GM23338 (cell line): ENCODE measurements around the gene NEU1. TPM values are rescaled to one million over a fixed set of nuclear protein-coding genes. Genes with fewer than 3 reads are reported as not detected.

Experiments used
- ATAC-seq: fragments of 200-7000 bp; cut with Tn5 transposase; 3 replicates; pipeline ENCODE4 v1.9.1; 2020
- DNase-seq: peaks from one replicate; pipeline ENCODE4 v3.0.0-alpha.2; 2015; ENCODE audit warnings: low spot score
- H2AFZ ChIP-seq: fragments of 200-600 bp; sonication (generic); 2 replicates; pipeline ENCODE4 v1.8.0; 2016; ENCODE audit warnings: antibody characterized with exemption, mild to moderate bottlenecking, moderate library complexity
- H3F3A ChIP-seq: fragments of 200-600 bp; sonication (generic); replicated peaks from 2 replicates; pipeline ENCODE4 v1.8.0; 2017; ENCODE audit warnings: antibody characterized with exemption, mixed run types, low read depth
- H3K27ac ChIP-seq: fragments of 200-600 bp; sonication (generic); 2 replicates; pipeline ENCODE4 v1.6.1; 2016; ENCODE audit warnings: low read depth
- H3K27me3 ChIP-seq: fragments of 200-600 bp; sonication (generic); 2 replicates; pipeline ENCODE4 v1.8.0; 2016; ENCODE audit warnings: mild to moderate bottlenecking, mixed run types, moderate library complexity; ENCODE audit not compliant: insufficient read depth
- H3K36me3 ChIP-seq: fragments of 200-600 bp; sonication (generic); 2 replicates; pipeline ENCODE4 v1.8.0; 2016; ENCODE audit warnings: mild to moderate bottlenecking; ENCODE audit not compliant: insufficient read depth
- H3K4me1 ChIP-seq: fragments of 200-600 bp; sonication (generic); 2 replicates; pipeline ENCODE4 v1.8.0; 2016; ENCODE audit warnings: mild to moderate bottlenecking, moderate library complexity; ENCODE audit not compliant: insufficient read depth
- H3K4me2 ChIP-seq: fragments of 200-600 bp; sonication (generic); 2 replicates; pipeline ENCODE4 v1.7.1; 2017; ENCODE audit warnings: mixed run types
- H3K4me3 ChIP-seq: fragments of 200-600 bp; sonication (generic); 2 replicates; pipeline ENCODE4 v1.6.1; 2016; ENCODE audit warnings: mixed run types
- H3K79me2 ChIP-seq: fragments of 200-600 bp; sonication (generic); replicated peaks from 2 replicates; pipeline ENCODE4 v1.8.0; 2017; ENCODE audit warnings: mild to moderate bottlenecking; ENCODE audit not compliant: insufficient read depth
- H3K9me2 ChIP-seq: fragments of 200-600 bp; sonication (generic); 2 replicates; pipeline ENCODE4 v1.8.0; 2017; ENCODE audit not compliant: insufficient read depth
- H4K20me1 ChIP-seq: fragments of 200-600 bp; sonication (generic); replicated peaks from 2 replicates; pipeline ENCODE4 v1.8.0; 2017; ENCODE audit warnings: mild to moderate bottlenecking; ENCODE audit not compliant: insufficient read depth
- H3K27ac Mint-ChIP-seq: 2 replicates; pipeline ENCODE4 v1.8.0; 2020; ENCODE audit warnings: inconsistent platforms, mild to moderate bottlenecking, moderate library complexity, mixed read lengths
- H3K27me3 Mint-ChIP-seq: 3 replicates; pipeline ENCODE4 v1.8.0; 2022; ENCODE audit warnings: low read depth, mild to moderate bottlenecking, moderate library complexity, mixed read lengths, inconsistent platforms; ENCODE audit not compliant: insufficient read depth, poor library complexity
- H3K36me3 Mint-ChIP-seq: 3 replicates; pipeline ENCODE4 v1.8.0; 2021; ENCODE audit warnings: low read depth, mild to moderate bottlenecking, inconsistent platforms, moderate library complexity, mixed read lengths
- H3K4me1 Mint-ChIP-seq: 3 replicates; pipeline ENCODE4 v1.8.0; 2020; ENCODE audit warnings: mild to moderate bottlenecking, inconsistent platforms, mixed read lengths
- H3K4me3 Mint-ChIP-seq: 3 replicates; pipeline ENCODE4 v1.8.0; 2021; ENCODE audit warnings: moderate library complexity, mild to moderate bottlenecking, inconsistent platforms, mixed read lengths
- H3K9me3 Mint-ChIP-seq: 3 replicates; pipeline ENCODE4 v1.8.0; 2020; ENCODE audit warnings: moderate library complexity, mild to moderate bottlenecking, inconsistent platforms, mixed read lengths
- CREB1 ChIP-seq: fragments of 250-450 bp; sonication (Bioruptor Pico); IDR thresholded peaks from 2 replicates; pipeline ENCODE4 v1.5.0; 2020; ENCODE audit warnings: low read depth, mild to moderate bottlenecking, moderate library complexity
- EZH2 ChIP-seq: fragments of 200-600 bp; sonication (generic); IDR thresholded peaks from one replicate; pipeline ENCODE4 v1.8.0; 2017; ENCODE audit warnings: antibody characterized with exemption, mild to moderate bottlenecking, low read depth; ENCODE audit not compliant: unreplicated experiment
- EZH2phosphoT487 ChIP-seq: fragments of 200-600 bp; sonication (generic); IDR thresholded peaks from one replicate; pipeline ENCODE4 v1.8.1; 2018; ENCODE audit warnings: antibody characterized with exemption; ENCODE audit not compliant: unreplicated experiment
- JUNB ChIP-seq: IDR thresholded peaks from one replicate; pipeline ENCODE4 v1.6.1; 2016; ENCODE audit warnings: antibody characterized with exemption; ENCODE audit not compliant: unreplicated experiment
- NANOG ChIP-seq: IDR thresholded peaks from 2 replicates; pipeline ENCODE4 v1.6.1; 2016; ENCODE audit warnings: antibody characterized with exemption, borderline replicate concordance
- POLR2AphosphoS5 ChIP-seq: IDR thresholded peaks from 2 replicates; pipeline ENCODE4 v1.6.1; 2016; ENCODE audit warnings: antibody characterized with exemption, low read depth
- STAT1 ChIP-seq: IDR thresholded peaks from one replicate; pipeline ENCODE4 v1.6.1; 2016; ENCODE audit warnings: antibody characterized with exemption; ENCODE audit not compliant: unreplicated experiment
- ZNF114 ChIP-seq: fragments of 250-450 bp; sonication (Bioruptor Pico); IDR thresholded peaks from 2 replicates; pipeline ENCODE4 v1.5.0; 2020; ENCODE audit warnings: mild to moderate bottlenecking, moderate library complexity
- ZNF331 ChIP-seq: fragments of 250-450 bp; sonication (Bioruptor Pico); IDR thresholded peaks from 2 replicates; pipeline ENCODE4 v1.5.0; 2020; ENCODE audit warnings: low read depth, mild to moderate bottlenecking, moderate library complexity
- polyA plus RNA-seq: library from polyadenylated mRNA; unstranded; fragments of >200 nt; fragmentation: Nextera tagmentation; extraction: Ambion mirVana; gene quantifications from 2 replicates; pipeline ENCODE4 v1.2.1, GENCODE V29; 2016
- total RNA-seq: library from RNA; depleted of rRNA; stranded (reverse); fragments of >200 nt; shearing (Covaris generic); gene quantifications from 2 replicates; pipeline ENCODE4 v1.2.3, GENCODE V29; 2014
- TF ChIP-seq, protein P1 (sequence below): IDR thresholded peaks from 2 replicates; pipeline ENCODE4 v1.6.1; 2016; ENCODE audit warnings: antibody characterized with exemption
- TF ChIP-seq, protein P2 (sequence below): fragments of 250-450 bp; sonication (Bioruptor Pico); IDR thresholded peaks from 2 replicates; pipeline ENCODE4 v1.5.0; 2020; ENCODE audit warnings: mild to moderate bottlenecking, moderate library complexity
- TF ChIP-seq, protein P3 (sequence below), 2 experiments: fragments of 200-600 bp in 1 of 2; sonication (generic) in 1 of 2; conservative IDR thresholded peaks; 2 replicates each; pipeline versions ENCODE4 v1.5.1 to v1.6.1; 2016 to 2017; ENCODE audit warnings: antibody characterized with exemption in 2 of 2, low read depth in 2 of 2, mild to moderate bottlenecking in 2 of 2, moderate library complexity in 1 of 2
- TF ChIP-seq, protein P4 (sequence below): IDR thresholded peaks from one replicate; pipeline ENCODE4 v1.6.1; 2018; ENCODE audit warnings: antibody characterized with exemption; ENCODE audit not compliant: unreplicated experiment

Gene NEU1
- total and polyA plus RNA-seq, 2 experiments from 2014 or later = 31.4 to 47.4 TPM

DNA sequence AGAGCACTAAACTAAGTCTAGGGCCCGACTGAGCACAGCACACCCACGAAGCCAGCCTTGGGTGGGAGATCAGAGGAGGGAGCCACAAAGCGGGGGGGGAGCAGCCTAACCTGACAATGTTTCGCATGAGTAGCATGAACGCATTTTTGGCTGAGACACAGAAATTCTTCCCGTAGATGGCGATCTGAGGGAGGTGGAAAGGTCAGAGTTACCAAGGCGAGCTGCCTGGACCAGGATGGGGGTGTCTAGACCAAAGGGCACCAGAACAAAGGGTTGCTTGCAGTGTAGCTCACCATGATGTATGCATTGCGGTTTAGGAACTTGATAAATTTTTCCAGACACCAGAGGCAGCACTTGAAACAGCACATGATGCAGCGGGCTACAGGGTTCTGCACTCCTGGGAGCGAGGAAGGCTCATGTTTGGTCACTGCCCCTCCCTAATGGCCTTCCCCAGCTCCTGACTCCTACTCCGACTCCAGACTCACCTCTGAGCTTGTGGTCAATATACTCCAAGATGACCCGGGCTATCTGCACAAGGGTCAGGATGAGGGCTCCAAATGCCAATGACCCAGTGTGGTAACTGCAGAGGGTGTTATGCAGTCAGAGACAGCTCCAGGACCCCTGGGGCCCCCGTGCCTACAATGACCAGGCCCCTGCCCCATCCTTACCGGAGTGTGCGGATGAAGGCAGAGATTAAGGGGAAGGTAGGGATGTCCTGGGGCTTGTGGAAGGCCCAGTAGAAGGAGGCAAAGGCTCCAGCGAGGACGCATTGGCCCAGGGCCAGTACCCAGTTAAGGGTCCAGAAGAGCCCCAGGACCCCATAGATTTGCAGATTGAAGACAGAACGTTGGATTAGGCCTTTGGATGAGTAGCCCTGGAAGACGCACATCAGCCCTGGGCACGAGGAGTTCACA, 2.8 kb upstream of the NEU1 start:
- Histone ChIP-seq H3K27me3 (no peaks in the 10 kb centered on the region), H3K36me3 (no peaks in the 10 kb centered on the region), H3K4me3 (no peak overlapping the region), H3K27ac (no peak overlapping the region), H3K9me2 (no peaks in the 10 kb centered on the region), H3K4me1 (peaks cover 12% of the 10 kb centered on the region; the same call in 1 of the 2 replicates), H4K20me1 (peaks cover 3% of the 10 kb centered on the region; the same call in 1 of the 2 replicates), H2AFZ (no peak overlapping the region), H3K4me2 (no peak overlapping the region), H3K79me2 (peaks cover 8% of the 10 kb centered on the region; the same call in 1 of the 2 replicates), H3F3A (peaks cover 8% of the 10 kb centered on the region; the same call in 1 of the 2 replicates)
- H3K27me3 Mint-ChIP-seq = peaks cover 18% of the 10 kb centered on the region
- H3K36me3 Mint-ChIP-seq = no peaks in the 10 kb centered on the region; the same call in 2 of the 3 replicates
- peaks cover 10% of the 10 kb centered on the region for H3K4me1 Mint-ChIP-seq
- DNase-seq (no peak), ATAC-seq (no peak)
- peak overlapping the region; percentile 32; the same call in 1 of the 2 replicates for H3K27ac Mint-ChIP-seq
- H3K4me3 Mint-ChIP-seq = peak overlapping the region; percentile 23; the same call in 2 of the 3 replicates
- peaks cover 2% of the 10 kb centered on the region; the same call in 1 of the 3 replicates for H3K9me3 Mint-ChIP-seq
- TF ChIP-seq EZH2 = no peak
- TF ChIP-seq JUNB = no peak
- no peak for TF ChIP-seq POLR2AphosphoS5
- TF ChIP-seq NANOG = no peak
- no peak for TF ChIP-seq ZNF114 (CRISPR knock-in tag)
- no peak for TF ChIP-seq ZNF331 (CRISPR knock-in tag)
- no peak for TF ChIP-seq CREB1
- TF ChIP-seq STAT1 = no peak
- TF ChIP-seq, protein P1, sequence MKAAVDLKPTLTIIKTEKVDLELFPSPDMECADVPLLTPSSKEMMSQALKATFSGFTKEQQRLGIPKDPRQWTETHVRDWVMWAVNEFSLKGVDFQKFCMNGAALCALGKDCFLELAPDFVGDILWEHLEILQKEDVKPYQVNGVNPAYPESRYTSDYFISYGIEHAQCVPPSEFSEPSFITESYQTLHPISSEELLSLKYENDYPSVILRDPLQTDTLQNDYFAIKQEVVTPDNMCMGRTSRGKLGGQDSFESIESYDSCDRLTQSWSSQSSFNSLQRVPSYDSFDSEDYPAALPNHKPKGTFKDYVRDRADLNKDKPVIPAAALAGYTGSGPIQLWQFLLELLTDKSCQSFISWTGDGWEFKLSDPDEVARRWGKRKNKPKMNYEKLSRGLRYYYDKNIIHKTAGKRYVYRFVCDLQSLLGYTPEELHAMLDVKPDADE = no peak
- TF ChIP-seq, protein P2, sequence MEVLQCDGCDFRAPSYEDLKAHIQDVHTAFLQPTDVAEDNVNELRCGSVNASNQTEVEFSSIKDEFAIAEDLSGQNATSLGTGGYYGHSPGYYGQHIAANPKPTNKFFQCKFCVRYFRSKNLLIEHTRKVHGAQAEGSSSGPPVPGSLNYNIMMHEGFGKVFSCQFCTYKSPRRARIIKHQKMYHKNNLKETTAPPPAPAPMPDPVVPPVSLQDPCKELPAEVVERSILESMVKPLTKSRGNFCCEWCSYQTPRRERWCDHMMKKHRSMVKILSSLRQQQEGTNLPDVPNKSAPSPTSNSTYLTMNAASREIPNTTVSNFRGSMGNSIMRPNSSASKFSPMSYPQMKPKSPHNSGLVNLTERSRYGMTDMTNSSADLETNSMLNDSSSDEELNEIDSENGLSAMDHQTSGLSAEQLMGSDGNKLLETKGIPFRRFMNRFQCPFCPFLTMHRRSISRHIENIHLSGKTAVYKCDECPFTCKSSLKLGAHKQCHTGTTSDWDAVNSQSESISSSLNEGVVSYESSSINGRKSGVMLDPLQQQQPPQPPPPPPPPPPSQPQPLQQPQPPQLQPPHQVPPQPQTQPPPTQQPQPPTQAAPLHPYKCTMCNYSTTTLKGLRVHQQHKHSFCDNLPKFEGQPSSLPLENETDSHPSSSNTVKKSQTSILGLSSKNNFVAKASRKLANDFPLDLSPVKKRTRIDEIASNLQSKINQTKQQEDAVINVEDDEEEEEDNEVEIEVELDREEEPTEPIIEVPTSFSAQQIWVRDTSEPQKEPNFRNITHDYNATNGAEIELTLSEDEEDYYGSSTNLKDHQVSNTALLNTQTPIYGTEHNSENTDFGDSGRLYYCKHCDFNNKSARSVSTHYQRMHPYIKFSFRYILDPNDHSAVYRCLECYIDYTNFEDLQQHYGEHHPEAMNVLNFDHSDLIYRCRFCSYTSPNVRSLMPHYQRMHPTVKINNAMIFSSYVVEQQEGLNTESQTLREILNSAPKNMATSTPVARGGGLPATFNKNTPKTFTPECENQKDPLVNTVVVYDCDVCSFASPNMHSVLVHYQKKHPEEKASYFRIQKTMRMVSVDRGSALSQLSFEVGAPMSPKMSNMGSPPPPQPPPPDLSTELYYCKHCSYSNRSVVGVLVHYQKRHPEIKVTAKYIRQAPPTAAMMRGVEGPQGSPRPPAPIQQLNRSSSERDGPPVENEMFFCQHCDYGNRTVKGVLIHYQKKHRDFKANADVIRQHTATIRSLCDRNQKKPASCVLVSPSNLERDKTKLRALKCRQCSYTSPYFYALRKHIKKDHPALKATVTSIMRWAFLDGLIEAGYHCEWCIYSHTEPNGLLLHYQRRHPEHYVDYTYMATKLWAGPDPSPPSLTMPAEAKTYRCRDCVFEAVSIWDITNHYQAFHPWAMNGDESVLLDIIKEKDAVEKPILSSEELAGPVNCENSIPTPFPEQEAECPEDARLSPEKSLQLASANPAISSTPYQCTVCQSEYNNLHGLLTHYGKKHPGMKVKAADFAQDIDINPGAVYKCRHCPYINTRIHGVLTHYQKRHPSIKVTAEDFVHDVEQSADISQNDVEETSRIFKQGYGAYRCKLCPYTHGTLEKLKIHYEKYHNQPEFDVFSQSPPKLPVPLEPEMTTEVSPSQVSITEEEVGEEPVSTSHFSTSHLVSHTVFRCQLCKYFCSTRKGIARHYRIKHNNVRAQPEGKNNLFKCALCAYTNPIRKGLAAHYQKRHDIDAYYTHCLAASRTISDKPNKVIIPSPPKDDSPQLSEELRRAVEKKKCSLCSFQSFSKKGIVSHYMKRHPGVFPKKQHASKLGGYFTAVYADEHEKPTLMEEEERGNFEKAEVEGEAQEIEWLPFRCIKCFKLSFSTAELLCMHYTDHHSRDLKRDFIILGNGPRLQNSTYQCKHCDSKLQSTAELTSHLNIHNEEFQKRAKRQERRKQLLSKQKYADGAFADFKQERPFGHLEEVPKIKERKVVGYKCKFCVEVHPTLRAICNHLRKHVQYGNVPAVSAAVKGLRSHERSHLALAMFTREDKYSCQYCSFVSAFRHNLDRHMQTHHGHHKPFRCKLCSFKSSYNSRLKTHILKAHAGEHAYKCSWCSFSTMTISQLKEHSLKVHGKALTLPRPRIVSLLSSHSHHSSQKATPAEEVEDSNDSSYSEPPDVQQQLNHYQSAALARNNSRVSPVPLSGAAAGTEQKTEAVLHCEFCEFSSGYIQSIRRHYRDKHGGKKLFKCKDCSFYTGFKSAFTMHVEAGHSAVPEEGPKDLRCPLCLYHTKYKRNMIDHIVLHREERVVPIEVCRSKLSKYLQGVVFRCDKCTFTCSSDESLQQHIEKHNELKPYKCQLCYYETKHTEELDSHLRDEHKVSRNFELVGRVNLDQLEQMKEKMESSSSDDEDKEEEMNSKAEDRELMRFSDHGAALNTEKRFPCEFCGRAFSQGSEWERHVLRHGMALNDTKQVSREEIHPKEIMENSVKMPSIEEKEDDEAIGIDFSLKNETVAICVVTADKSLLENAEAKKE = no peak
- TF ChIP-seq EZH2phosphoT487 = no peak
- TF ChIP-seq, protein P3, sequence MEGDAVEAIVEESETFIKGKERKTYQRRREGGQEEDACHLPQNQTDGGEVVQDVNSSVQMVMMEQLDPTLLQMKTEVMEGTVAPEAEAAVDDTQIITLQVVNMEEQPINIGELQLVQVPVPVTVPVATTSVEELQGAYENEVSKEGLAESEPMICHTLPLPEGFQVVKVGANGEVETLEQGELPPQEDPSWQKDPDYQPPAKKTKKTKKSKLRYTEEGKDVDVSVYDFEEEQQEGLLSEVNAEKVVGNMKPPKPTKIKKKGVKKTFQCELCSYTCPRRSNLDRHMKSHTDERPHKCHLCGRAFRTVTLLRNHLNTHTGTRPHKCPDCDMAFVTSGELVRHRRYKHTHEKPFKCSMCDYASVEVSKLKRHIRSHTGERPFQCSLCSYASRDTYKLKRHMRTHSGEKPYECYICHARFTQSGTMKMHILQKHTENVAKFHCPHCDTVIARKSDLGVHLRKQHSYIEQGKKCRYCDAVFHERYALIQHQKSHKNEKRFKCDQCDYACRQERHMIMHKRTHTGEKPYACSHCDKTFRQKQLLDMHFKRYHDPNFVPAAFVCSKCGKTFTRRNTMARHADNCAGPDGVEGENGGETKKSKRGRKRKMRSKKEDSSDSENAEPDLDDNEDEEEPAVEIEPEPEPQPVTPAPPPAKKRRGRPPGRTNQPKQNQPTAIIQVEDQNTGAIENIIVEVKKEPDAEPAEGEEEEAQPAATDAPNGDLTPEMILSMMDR (conservative IDR thresholded peaks at IDR 0.05; ENCODE audit: low read depth in 2 of 2) = no peak
- TF ChIP-seq, protein P4, sequence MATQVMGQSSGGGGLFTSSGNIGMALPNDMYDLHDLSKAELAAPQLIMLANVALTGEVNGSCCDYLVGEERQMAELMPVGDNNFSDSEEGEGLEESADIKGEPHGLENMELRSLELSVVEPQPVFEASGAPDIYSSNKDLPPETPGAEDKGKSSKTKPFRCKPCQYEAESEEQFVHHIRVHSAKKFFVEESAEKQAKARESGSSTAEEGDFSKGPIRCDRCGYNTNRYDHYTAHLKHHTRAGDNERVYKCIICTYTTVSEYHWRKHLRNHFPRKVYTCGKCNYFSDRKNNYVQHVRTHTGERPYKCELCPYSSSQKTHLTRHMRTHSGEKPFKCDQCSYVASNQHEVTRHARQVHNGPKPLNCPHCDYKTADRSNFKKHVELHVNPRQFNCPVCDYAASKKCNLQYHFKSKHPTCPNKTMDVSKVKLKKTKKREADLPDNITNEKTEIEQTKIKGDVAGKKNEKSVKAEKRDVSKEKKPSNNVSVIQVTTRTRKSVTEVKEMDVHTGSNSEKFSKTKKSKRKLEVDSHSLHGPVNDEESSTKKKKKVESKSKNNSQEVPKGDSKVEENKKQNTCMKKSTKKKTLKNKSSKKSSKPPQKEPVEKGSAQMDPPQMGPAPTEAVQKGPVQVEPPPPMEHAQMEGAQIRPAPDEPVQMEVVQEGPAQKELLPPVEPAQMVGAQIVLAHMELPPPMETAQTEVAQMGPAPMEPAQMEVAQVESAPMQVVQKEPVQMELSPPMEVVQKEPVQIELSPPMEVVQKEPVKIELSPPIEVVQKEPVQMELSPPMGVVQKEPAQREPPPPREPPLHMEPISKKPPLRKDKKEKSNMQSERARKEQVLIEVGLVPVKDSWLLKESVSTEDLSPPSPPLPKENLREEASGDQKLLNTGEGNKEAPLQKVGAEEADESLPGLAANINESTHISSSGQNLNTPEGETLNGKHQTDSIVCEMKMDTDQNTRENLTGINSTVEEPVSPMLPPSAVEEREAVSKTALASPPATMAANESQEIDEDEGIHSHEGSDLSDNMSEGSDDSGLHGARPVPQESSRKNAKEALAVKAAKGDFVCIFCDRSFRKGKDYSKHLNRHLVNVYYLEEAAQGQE = no peak
